ENCODE results near the gene NSRP1. TPM values are rescaled to one million over a fixed set of nuclear protein-coding genes. Genes with fewer than 3 reads are reported as not detected.

The NSRP1 gene
- total and polyA plus RNA-seq, 10 of the 15 experiments (the other 5 are each of a cell fraction or from before 2014, with no cell fraction given) = 12.5 to 69.7 (median 37.8) TPM

DNA sequence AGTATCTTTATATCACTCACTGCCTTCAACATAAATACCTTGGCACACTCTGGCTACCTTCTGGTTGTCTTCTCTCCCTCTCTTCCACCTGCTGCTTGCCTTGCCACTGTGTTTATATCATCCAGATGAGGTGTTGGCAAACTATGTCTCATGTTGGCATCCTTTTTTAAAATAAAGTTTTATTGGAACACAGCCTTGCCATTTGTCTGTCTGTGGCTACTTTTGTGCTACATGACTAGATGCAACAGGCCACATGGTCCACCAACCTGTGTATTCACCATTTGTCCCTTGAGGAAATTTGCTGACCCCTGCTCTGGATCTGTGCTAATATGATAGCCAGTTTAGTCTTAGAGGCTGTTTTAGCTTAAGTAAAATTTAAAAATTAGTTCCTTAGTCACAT is 36.8 kb downstream of the NSRP1 start:
- no peak overlapping the region for H3K27ac ChIP-seq (ENCODE audit: control insufficient read depth, insufficient read depth)
- no peaks in the 10 kb centered on the region for H4K20me1 ChIP-seq (ENCODE audit: control insufficient read depth, insufficient read depth)
- FAIRE-seq = no peak
- H3K4me2 ChIP-seq (ENCODE audit: control insufficient read depth, insufficient read depth) = no peak overlapping the region
- no peak overlapping the region for H2AFZ ChIP-seq (ENCODE audit: control insufficient read depth, low read depth, low read length)
- no peak for DNase-seq (ENCODE audit: low read depth, low spot score)
- TF ChIP-seq ZNF24 (IDR thresholded peaks at IDR 0.05) (no peak), ZBTB40 (IDR thresholded peaks at IDR 0.05; ENCODE audit: borderline replicate concordance) (peak; percentile 51; the same call in 1 of the 2 replicates)
- in situ Hi-C loops (cut with MboI) = no loop called here
- H3K36me3 ChIP-seq (ENCODE audit: control insufficient read depth in 2 of 2, insufficient read depth in 2 of 2, low read length in 1 of 2) = peaks cover 0 to 3% of the 10 kb centered on the region in 2 experiments; a peak in 2 of 4 replicates
- H3K4me3 ChIP-seq = no peak overlapping the region
- POLR2A ChIA-PET = no interaction called here
- no peaks in the 10 kb centered on the region for H3K27me3 ChIP-seq (replicated peaks in 1 of 2; ENCODE audit: control insufficient read depth in 2 of 2, insufficient read depth in 2 of 2, low read length in 1 of 2)
- peaks cover 3% of the 10 kb centered on the region for H3K9me3 ChIP-seq (replicated peaks; ENCODE audit: control insufficient read depth, insufficient read depth, low read length)
- ATAC-seq = no peak
- no TSS peak for BruUV-seq (replicated peaks)
- intact Hi-C loops (cut with micrococcal nuclease; ENCODE audit: unreplicated experiment) = no loop called here
- H3K4me1 ChIP-seq (ENCODE audit: control insufficient read depth, insufficient read depth, low read length) = no peaks in the 10 kb centered on the region; the same call in 1 of the 2 replicates
- RAD21 ChIA-PET (ENCODE audit: unreplicated experiment) = no interaction called here
- no peak overlapping the region for H3K9ac ChIP-seq (ENCODE audit: control insufficient read depth, insufficient read depth, low read length)
- SMC1A ChIA-PET (ENCODE audit: uncharacterized antibody, unreplicated experiment) = interaction anchor here (2.6 kb wide), 1 partner anchor 28 kb away, joined by 16 read pairs; no protein-coding TSS in a partner anchor
- peaks cover 15% of the 10 kb centered on the region for H3K79me2 ChIP-seq (ENCODE audit: control insufficient read depth, insufficient read depth, low read length)
- CTCF ChIA-PET = interaction anchor here (1.3 kb wide), 1 partner anchor 28 kb away, joined by 7 read pairs; no protein-coding TSS in a partner anchor

- H3K4me3 ChIP-seq = no peak overlapping the region
- H3K4me1 ChIP-seq (ENCODE audit: control insufficient read depth, insufficient read depth, low read length) = no peaks in the 10 kb centered on the region; the same call in none of the 2 replicates
- CTCF ChIA-PET = interaction anchor here (2.5 kb wide), 1 partner anchor 11 kb away, joined by 7 read pairs; no protein-coding TSS in a partner anchor
- RAD21 ChIA-PET (ENCODE audit: unreplicated experiment) = no interaction called here
- SMC1A ChIA-PET (ENCODE audit: uncharacterized antibody, unreplicated experiment) = interaction anchor here (1.2 kb wide), 1 partner anchor 43 kb away, joined by 3 read pairs; no protein-coding TSS in a partner anchor
- H2AFZ ChIP-seq (ENCODE audit: control insufficient read depth, low read depth, low read length) = no peak overlapping the region
- no TSS peak for BruUV-seq (replicated peaks)
- intact Hi-C loops (cut with micrococcal nuclease; ENCODE audit: unreplicated experiment) (no loop called here), in situ Hi-C loops (cut with MboI) (no loop called here)
- H3K36me3 ChIP-seq (ENCODE audit: control insufficient read depth in 2 of 2, insufficient read depth in 2 of 2, low read length in 1 of 2) = peaks cover 0 to 3% of the 10 kb centered on the region in 2 experiments; a peak in 2 of 4 replicates
- H3K79me2 ChIP-seq (ENCODE audit: control insufficient read depth, insufficient read depth, low read length) = peaks cover 26% of the 10 kb centered on the region
- H3K27me3 ChIP-seq (replicated peaks in 1 of 2; ENCODE audit: control insufficient read depth in 2 of 2, insufficient read depth in 2 of 2, low read length in 1 of 2) = no peaks in the 10 kb centered on the region
- POLR2A ChIA-PET = no interaction called here
- peaks cover 10% of the 10 kb centered on the region for H3K9me3 ChIP-seq (replicated peaks; ENCODE audit: control insufficient read depth, insufficient read depth, low read length)
- H3K27ac ChIP-seq (ENCODE audit: control insufficient read depth, insufficient read depth) = no peak overlapping the region
- no peak for DNase-seq (ENCODE audit: low read depth, low spot score)
- no peaks in the 10 kb centered on the region for H4K20me1 ChIP-seq (ENCODE audit: control insufficient read depth, insufficient read depth)
- H3K4me2 ChIP-seq (ENCODE audit: control insufficient read depth, insufficient read depth) = no peak overlapping the region
- 100% methylated on average over 2 of the region's 2 CpGs for WGBS (ENCODE audit: insufficient coverage, insufficient replicate concordance, low lambda C conversion rate, missing lambda C conversion rate)
- FAIRE-seq = no peak
- no peak for ATAC-seq
- no peak overlapping the region for H3K9ac ChIP-seq (ENCODE audit: control insufficient read depth, insufficient read depth, low read length)
- TF ChIP-seq SIX5 (IDR thresholded peaks at IDR 0.05; ENCODE audit: low read depth, low read length, severe bottlenecking) (no peak), IRF5 (IDR thresholded peaks at IDR 0.05; ENCODE audit: borderline replicate concordance) (no peak), MTA2 (IDR thresholded peaks at IDR 0.05; ENCODE audit: low read depth) (no peak), BHLHE40 (IDR thresholded peaks at IDR 0.05; ENCODE audit: borderline replicate concordance in 1 of 2, low read depth in 2 of 2, low read length in 1 of 2) (no peak), PAX8 (IDR thresholded peaks at IDR 0.05) (no peak), NFYB (IDR thresholded peaks at IDR 0.05; ENCODE audit: insufficient read depth, low read depth, low read length) (no peak)
- TF ChIP-seq, protein P1, sequence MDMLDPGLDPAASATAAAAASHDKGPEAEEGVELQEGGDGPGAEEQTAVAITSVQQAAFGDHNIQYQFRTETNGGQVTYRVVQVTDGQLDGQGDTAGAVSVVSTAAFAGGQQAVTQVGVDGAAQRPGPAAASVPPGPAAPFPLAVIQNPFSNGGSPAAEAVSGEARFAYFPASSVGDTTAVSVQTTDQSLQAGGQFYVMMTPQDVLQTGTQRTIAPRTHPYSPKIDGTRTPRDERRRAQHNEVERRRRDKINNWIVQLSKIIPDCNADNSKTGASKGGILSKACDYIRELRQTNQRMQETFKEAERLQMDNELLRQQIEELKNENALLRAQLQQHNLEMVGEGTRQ (IDR thresholded peaks at IDR 0.05; ENCODE audit: borderline replicate concordance, low read depth, low read length) = no peak
Observed at GRCh38 chr17:30155389-30155788, 38.8 kb downstream of the NSRP1 start.
